Choroid plexus epithelial cell (primary cell): ENCODE results near the gene ARHGEF7.
A peak's percentile ranks its signal among the peaks of the same experiment; 100 is the strongest.

Source experiments
- DNase-seq: peaks from one replicate; pipeline ENCODE4 v3.0.0-alpha.2; 2010; ENCODE audit warnings: low read depth
- H3K4me3 ChIP-seq: 2 replicates; pipeline ENCODE4 v1.5.1; 2011; ENCODE audit warnings: low read depth, mild to moderate bottlenecking, control low read depth, low read length, moderate library complexity
- CTCF ChIP-seq: conservative IDR thresholded peaks from 2 replicates; pipeline ENCODE4 v1.5.1; 2011; ENCODE audit warnings: low read depth, mild to moderate bottlenecking, control low read depth, inconsistent platforms, low read length, moderate library complexity

The ARHGEF7 gene

GRCh38 chr13:111175935-111176334 lies 60.8 kb downstream of the ARHGEF7 start:
- TF ChIP-seq CTCF: peak; percentile 5
- no peak for DNase-seq
- no peak overlapping the region for H3K4me3 ChIP-seq

- DNase-seq: no peak
- H3K4me3 ChIP-seq: no peak overlapping the region
- no peak for TF ChIP-seq CTCF
Observed at GRCh38 chr13:111176421-111176820, 61.3 kb downstream of the ARHGEF7 start.

- no peak for TF ChIP-seq CTCF
Observed at GRCh38 chr13:111177081-111177711, 62.1 kb downstream of the ARHGEF7 start.

GRCh38 chr13:111177921-111178320 lies 62.8 kb downstream of the ARHGEF7 start:
- no peak overlapping the region for H3K4me3 ChIP-seq
- TF ChIP-seq CTCF: no peak
- peak; percentile 88 for DNase-seq

More at GRCh38 chr13:111177081-111177711, 62.1 kb downstream of the ARHGEF7 start:
- peak; percentile 88 for DNase-seq
- H3K4me3 ChIP-seq: no peak overlapping the region

GRCh38 chr13:111178402-111178801 lies 63.3 kb downstream of the ARHGEF7 start:
- peak; percentile 18 for DNase-seq
- no peak for TF ChIP-seq CTCF
- H3K4me3 ChIP-seq: no peak overlapping the region

GRCh38 chr13:111179908-111180760 lies 65.0 kb downstream of the ARHGEF7 start:
- no peak overlapping the region for H3K4me3 ChIP-seq
- TF ChIP-seq CTCF: no peak
- DNase-seq: no peak
